ENCODE results near the gene CFAP141.

CFAP141 gene

GRCh38 chr1:154170547-154171222 lies 35.4 kb downstream of the CFAP141 start:
- peak; percentile 62 for DNase-seq

- DNase-seq: no peak
These were observed 38.7 kb downstream of the CFAP141 start for GRCh38 chr1:154167461-154167860.

GRCh38 chr1:154166207-154166606 lies 39.9 kb downstream of the CFAP141 start:
- no peak for DNase-seq

- no peak for DNase-seq
These were observed 46.6 kb downstream of the CFAP141 start for GRCh38 chr1:154159554-154159953.

GRCh38 chr1:154158307-154159125 lies 47.6 kb downstream of the CFAP141 start:
- peak; percentile 79 for DNase-seq

GRCh38 chr1:154157520-154158306 lies 48.4 kb downstream of the CFAP141 start:
- peak; percentile 46 for DNase-seq

- DNase-seq: no peak
These were observed 50.9 kb downstream of the CFAP141 start for GRCh38 chr1:154155251-154155650.

- no peak for DNase-seq
These were observed 51.5 kb downstream of the CFAP141 start, which contains the start of gene NUP210L for GRCh38 chr1:154154534-154155191. Gene NUP210L (minus strand): TSS chr1:154155073.

GRCh38 chr1:154154053-154154452 lies 52.1 kb downstream of the CFAP141 start:
- DNase-seq: no peak

GRCh38 chr1:154151311-154151710 lies 54.8 kb downstream of the CFAP141 start:
- DNase-seq: no peak

Measured in suppressor macrophage treated with lipopolysaccharide for 4 hours (primary cell).